Inferior parietal cortex (tissue), 1 donor: ENCODE results near the gene BHMT.
"Not testable (repeated sequence)": the region's sequence is repeated elsewhere in the genome, so short reads cannot be mapped to it uniquely, and the experiment has no call there.

Source experiments
- DNase-seq: peaks from one replicate; pipeline ENCODE4 v3.0.0-alpha.2; 2016; ENCODE audit errors: extremely low spot score

Gene BHMT

GRCh38 chr5:79172269-79172668 is 60.7 kb downstream of the BHMT start:
- no peak for DNase-seq

DNA sequence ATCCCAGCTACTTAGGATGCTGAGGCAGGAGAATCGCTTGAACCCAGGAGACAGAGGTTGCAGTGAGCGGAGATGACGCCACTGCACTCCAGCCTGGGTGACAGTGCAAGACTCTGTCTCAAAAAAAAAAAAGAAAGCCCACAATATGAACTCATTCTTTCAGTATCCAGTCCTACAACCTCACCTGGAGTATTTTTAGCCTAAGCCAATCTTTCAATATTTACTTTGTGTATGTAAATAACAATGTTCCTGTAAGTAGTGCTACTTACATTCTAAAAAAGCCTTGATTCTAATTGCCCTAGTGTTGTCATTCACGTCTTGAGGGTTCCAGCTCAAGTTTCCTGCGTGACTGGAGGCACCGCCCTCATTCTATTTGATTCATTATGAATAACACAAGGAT is 62.0 kb downstream of the BHMT start:
- DNase-seq = no peak

- not testable (repeated sequence) for DNase-seq
Measured at GRCh38 chr5:79180449-79180848, 68.8 kb downstream of the BHMT start.

- DNase-seq = no peak
Measured at GRCh38 chr5:79181419-79182022, 69.9 kb downstream of the BHMT start.
